Stimulated activated CD8-positive, alpha-beta memory T cell treated with anti-CD3 and anti-CD28 coated beads, Interleukin-4, amount 100 ng/mL, for 4 hours (primary cell): ENCODE results near the gene DDAH2.
"Not testable (repeated sequence)": the region's sequence is repeated elsewhere in the genome, so short reads cannot be mapped to it uniquely, and the experiment has no call there.

Experiments used
- DNase-seq, 2 donors: peaks; one replicate each; pipeline ENCODE4 v3.0.0-alpha.2; 2020; ENCODE audit warnings: low read depth in 2 of 2, low spot score in 1 of 2

Gene DDAH2

DNA sequence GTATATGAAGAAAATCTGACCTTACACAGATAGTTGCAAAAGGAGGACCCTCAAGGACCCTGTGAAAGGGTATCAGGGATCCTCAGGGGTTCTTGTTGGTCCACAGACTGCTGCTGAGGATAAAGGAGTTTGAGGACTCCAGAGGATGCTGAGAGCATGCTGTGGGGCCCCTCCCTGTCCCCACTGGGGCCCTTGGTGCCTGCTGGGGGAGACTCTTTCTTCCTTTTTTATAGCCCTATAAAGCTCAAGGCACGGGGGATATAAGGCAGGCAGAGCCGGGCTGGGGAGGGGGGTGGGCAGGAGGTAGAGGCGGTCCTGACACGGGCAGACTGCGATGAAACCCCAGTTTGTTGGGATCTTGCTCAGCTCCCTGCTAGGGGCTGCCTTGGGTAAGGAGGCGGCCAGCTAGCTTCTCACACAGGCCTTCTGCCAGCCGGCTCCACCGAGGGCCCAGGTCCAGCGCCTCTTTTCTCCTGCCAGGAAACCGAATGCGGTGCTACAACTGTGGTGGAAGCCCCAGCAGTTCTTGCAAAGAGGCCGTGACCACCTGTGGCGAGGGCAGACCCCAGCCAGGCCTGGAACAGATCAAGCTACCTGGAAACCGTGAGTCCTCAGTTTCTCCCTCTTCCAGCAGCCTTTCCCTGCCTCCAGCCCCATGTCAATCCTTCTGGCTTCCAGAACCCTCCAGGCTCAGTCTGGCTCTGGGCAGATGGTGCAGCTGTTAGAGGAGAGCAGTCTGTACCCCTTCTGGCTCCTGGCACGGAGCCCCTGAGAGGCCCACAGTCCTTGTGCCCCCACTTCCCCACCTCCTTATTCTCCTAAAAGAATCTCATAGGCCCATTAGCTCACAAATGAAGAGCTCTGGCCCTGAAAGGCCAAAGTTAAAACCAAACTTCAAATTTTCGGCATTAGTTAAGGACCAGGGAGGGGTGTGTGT is 13.8 kb downstream of the DDAH2 start, which contains the start of gene LY6G6D:
Gene LY6G6D (plus strand): TSS at position 327 of the 937 bp plus-strand sequence. CDS start 8 bp downstream, at position 335.
- no peak for DNase-seq

- no peak for DNase-seq
Observed at GRCh38 chr6:31713991-31714684, 15.0 kb downstream of the DDAH2 start.

GRCh38 chr6:31713465-31713864 is 15.6 kb downstream of the DDAH2 start:
- DNase-seq, result no peak

DNA sequence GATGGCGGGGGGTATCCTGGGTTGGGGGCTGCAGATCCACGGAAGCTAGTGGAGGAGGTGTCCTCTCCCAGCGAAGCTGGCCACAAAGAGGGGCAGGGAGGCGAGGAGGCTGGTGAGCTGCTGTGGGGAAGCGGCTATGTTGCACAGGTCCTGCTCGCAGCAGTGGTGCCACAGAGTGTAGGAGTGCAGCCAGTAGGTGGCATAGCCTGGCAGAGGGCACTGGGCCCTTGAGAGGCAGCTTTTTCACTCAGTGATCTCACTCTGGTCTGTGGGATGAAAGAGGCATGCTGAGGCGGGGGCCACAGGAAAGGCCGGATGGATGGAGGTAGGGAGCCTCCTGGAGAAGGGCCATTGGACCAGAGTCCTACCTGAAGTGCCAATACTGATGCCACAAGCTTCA is 16.8 kb downstream of the DDAH2 start:
- no peak for DNase-seq

DNA sequence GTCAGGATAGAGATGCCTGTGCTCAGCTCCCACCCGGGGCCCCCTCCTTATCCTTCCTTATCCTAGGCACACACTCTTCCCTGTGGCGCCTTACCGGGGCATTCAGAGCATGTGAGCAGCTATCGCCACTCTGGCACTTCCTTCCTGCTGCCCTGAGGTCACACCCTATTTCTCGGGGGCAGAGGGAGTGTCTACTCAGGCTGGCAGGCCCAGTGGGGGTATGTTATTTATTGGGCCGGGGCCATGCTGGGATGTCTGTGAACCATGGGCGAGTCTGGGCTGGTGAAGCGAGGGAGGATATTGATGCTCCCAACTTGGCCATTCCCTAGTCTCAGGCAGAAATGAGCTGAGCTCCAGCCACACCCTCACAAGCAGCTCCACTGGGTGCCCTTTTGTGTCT is 17.9 kb downstream of the DDAH2 start:
- DNase-seq, result no peak

DNA sequence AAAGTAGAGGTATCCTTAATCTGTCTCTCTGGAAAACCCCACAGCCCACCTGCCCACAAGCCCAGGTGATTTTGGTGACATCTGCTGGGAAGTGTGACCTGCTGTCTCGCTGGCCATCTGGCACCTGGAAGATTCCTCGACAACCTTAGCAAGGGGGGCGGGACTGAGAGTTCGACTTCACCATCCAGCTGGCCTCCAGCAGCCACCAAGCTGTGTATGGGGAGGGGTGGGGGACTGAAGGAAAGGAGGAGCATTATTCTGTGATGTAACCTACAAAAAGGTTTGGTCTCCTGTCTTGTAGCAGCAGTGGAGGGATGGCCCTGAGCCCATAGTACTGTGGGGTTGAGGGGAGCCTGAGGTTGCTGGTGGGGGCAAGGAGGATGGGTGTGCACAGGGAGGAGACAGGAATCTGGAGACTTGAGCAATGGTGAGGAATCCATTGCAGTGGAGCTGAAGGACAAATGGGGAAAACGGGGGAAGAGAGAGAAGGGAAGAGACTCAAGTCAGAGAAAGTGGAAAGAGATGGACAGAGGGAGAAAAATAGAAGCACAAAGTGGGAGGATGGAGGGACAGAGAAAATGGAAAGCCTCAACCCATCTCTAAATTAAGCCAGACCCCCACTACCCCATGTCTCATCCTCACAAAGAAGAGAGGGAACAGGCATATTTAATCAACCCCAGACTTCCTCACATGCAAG is 18.4 kb downstream of the DDAH2 start:
- no peak for DNase-seq

DNA sequence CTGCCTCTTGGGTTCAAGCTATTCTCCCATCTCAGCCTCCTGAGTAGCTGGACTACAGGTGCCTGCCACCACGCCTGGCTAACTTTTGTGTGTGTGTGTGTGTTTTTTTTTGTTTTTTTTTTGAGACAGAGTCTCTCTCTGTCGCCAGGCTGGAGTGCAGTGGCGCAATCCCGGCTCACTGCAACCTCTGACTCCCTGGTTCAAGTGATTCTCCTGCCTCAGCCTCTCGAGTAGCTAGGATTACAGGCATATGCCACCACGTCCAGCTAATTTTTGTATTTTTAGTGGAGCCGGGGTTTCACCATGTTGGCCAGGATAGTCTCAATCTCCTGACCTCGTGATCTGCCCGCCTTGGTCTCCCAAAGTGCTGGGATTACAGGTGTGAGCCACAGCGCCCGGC is 19.9 kb downstream of the DDAH2 start:
- not testable (repeated sequence) for DNase-seq

DNA sequence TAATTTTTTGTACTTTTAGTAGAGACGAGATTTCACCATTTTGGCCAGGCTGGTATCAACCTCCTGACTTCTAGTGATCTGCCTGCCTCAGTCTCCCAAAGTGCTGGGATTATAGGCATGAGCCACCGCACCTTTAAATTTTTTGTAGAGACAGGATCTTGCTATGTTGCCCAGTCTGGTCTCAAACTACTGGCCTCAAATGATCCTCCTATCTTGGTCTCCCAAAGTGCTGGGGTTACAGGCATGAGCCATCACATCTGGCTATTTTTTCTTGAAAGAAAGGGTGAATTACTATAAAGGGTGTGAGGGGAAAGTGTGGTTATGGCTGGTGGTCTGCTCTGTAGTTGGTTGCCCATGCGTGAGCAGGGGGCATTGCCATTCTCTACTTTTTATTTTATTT is 20.9 kb downstream of the DDAH2 start:
- no peak for DNase-seq

GRCh38 chr6:31707701-31708100 is 21.4 kb downstream of the DDAH2 start:
- no peak for DNase-seq

- DNase-seq, result no peak
Observed at GRCh38 chr6:31706599-31706998, 22.5 kb downstream of the DDAH2 start, which contains the start of gene LY6G6F. Gene LY6G6F (plus strand): TSS chr6:31706866. CDS start chr6:31706907, 41 bp downstream.

DNA sequence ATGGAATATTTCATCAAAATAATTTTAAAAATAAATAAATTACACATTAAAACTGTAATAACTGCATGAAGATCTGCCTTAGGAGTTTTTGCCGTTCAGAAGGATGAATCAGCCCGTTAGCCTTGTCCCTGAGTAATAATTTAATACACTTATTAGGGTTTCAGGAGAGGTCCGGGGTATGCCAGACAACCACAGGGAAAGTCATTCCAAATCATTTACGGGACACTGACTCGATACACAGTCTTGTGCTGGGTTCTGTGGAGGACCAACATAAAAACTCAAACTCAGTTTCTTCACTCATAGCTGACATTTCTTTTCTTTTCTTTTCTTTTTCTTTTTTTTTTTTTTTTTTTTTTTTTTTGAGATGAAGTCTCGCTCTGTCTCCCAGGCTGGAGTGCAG is 23.2 kb downstream of the DDAH2 start:
- no peak for DNase-seq

GRCh38 chr6:31702819-31703716 is 26.0 kb downstream of the DDAH2 start, which contains the start of gene ABHD16A:
Gene ABHD16A (minus strand): TSS chr6:31703324. CDS start chr6:31703281, 43 bp downstream.
- DNase-seq, result peak; percentile 92 to 95

DNA sequence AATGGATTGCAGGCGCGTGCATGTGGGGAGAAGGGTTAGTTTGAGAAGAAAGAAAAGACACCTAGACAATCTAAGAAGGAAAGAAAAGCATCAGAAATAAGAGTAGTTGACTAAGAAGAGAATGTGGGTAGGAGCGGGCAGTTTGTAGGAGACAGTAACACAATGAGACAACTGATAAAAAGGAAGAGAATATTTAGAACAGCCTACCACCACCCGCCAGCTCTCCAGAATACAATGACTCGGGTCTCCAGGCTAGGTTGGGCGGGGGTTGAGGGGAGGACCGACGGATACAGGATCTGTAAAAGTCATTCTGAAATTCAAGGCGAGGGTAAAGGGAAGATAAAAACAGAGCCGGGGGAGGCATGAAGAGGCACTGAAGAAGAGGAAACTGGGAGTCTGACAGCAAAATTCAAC is 26.7 kb downstream of the DDAH2 start:
- no peak for DNase-seq

DNA sequence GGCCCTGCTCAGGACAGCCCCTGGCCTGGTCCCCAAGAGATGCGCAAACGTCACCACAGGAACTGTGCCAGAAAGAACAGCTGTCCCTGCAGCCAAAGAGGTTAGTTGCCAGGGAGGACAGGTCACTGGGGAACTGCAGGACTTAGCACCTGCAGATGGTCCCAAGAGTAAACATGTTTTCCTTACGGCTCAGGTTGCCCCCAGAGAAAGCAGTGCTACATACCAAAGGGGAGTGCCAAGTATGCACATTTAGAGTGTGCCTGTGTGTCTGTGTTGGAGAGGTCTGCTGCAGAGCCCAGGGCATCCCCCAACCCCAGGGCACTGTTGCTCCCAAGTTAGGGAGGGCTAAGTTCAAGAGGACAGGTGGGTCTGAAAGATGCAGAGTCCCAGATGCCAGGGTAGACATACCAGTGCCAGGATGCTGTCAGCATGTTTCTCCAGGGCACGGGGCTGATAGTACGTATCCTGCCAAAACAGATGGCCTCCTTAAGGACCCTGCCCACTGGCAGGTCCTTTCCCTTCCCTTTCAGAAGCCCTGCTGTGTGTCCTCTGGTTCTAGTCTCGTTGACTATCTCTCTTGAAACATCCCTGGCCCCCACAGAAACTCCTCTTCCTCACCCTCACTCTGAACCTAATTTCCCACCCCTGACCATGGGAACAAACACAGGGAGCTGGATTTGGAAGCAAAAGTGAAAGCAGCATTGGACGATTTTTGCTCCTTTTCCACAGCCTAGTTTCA is 27.3 kb downstream of the DDAH2 start:
- no peak for DNase-seq

GRCh38 chr6:31700740-31701401 is 28.2 kb downstream of the DDAH2 start:
- DNase-seq, result no peak

- DNase-seq, result no peak
Observed at GRCh38 chr6:31697555-31697954, 31.5 kb downstream of the DDAH2 start.

DNA sequence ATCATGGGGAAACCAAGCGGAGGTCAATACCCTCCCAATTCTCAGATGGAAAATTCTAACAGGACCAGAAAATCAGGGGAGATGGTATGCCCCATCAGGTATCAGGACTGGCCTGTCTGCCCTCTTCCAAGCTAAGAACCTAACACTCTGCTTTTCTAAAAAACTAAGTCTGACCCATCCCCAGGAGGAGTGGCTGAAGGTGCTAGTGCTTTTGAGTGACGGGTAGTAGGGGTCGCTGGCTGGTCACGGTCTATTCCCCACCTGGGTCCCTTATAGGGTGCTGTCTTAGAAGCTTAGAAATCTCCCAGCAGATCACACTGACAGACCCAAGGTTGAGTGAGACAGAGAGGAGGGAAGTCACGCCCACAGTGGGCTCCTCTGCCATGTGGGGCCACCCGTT is 35.6 kb downstream of the DDAH2 start:
- no peak for DNase-seq

DNA sequence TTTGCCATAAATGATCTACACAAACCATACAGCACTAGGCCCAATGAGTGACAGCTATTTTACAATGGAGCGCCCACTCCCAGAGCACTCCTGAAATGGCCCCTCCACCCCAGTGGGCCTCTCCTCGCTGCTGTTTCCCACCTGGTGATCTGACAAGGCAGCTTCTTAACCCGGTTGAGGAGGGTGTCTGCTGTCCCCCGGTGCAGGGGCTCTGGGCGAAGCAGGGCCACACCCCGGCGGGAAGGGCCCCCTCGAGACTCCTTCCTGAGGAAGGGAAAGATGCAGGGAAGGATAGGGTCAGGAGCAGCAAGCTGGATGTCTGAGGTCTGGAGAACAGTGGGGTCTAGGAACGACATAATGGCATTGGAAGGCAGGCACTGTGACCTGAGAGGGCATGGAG is 36.2 kb downstream of the DDAH2 start:
- no peak for DNase-seq

GRCh38 chr6:31692353-31692752 is 36.7 kb downstream of the DDAH2 start:
- no peak for DNase-seq
